Stimulated activated CD8-positive, alpha-beta memory T cell treated with anti-CD3 and anti-CD28 coated beads, Interleukin-4, amount 100 ng/mL, for 24 hours (primary cell): Measurements from ENCODE around the gene B3GAT1.
"Not testable (repeated sequence)": the region's sequence is repeated elsewhere in the genome, so short reads cannot be mapped to it uniquely, and the experiment has no call there.

Source experiments
- DNase-seq: peaks from one replicate; pipeline ENCODE4 v3.0.0-alpha.2; 2020; ENCODE audit warnings: low read depth

B3GAT1 gene

GRCh38 chr11:134412203-134413042 is at the start of gene B3GAT1:
B3GAT1 (minus strand) TSS chr11:134412242; CDS start chr11:134387659, 24,583 bp downstream.
- no peak for DNase-seq

- DNase-seq: no peak
Measured at GRCh38 chr11:134461621-134462020, 49.6 kb upstream of the B3GAT1 start.

- DNase-seq: no peak
Measured at GRCh38 chr11:134460881-134461280, 48.8 kb upstream of the B3GAT1 start.

GRCh38 chr11:134460062-134460561 is 48.1 kb upstream of the B3GAT1 start:
- DNase-seq: no peak

DNA sequence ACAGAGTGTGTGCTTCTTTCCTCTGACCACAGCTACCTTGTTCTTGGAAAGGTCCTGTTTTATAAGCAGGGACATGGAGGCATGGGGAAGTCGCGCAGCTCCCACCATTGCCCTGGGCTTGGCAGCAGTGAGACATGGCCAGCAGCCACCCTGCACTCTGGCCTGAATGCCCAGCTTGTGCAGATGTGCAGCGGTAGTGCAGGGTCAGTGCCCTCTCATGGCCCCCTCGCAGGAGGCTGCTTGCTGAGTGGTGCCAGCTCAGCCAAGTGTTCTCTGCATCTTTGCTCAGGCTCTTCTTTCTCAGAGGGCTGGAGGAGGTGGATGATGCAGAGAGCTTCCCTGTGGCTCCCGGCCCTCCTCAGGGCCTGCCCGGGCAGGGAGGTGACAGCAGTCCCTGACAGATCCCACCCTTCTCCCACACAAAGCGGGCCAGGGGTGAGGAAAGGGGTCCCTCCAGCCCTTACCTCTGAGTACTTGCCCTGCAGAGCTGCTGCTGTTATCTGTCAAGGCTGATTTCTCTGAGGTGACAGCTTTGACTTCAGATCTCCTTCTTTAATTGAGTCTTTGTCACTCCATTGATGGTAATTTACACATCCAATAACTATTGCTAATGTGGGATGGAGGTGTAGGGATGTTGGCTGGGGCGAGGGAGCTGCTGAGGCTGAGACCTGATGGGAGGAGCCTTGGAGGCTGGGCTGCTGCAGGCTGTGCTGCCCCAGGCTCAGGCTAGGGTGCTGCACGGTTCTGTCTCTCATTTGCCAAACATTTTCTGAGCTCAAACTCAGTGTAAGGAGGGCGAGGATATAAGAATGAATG is 47.4 kb upstream of the B3GAT1 start:
- no peak for DNase-seq

GRCh38 chr11:134457411-134458007 is 45.5 kb upstream of the B3GAT1 start:
- not testable (repeated sequence) for DNase-seq

DNA sequence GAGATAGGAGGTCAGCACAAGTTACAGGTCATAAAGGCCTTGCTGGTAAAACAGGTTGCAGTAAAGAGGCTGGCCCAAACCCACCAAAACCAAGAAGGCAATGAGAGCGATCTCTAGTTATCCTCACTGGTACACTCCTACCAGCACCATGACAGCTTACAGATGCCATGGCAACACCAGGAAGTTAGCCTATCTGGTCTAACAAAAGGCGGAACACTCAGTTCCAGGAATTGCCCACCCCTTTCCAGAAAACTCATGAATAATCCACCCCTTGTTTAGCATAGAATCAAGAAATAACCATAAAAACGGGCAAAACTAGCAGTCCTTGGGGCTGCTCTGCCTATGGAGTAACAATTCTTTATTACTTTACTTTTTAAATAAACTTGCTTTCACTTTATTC is 43.5 kb upstream of the B3GAT1 start:
- no peak for DNase-seq

- no peak for DNase-seq
Measured at GRCh38 chr11:134454146-134454690, 42.2 kb upstream of the B3GAT1 start.

- DNase-seq: no peak
Measured at GRCh38 chr11:134453441-134453840, 41.4 kb upstream of the B3GAT1 start.

DNA sequence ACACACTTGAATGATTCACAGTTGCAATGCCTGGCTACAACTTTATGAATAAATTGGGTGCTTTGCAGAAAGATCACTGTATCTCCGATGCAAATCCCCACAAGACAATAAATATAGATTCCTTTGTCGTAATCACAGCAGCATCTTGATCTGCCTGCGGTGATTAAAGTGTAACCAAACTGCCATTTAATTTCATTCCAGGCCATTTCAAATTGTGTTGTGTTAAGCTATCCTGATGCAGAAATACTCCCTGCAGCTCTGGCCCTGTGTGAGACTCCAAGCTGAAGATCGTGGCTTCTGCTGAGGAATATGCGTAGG is 40.8 kb upstream of the B3GAT1 start:
- no peak for DNase-seq

GRCh38 chr11:134452026-134452837 is 40.2 kb upstream of the B3GAT1 start:
- no peak for DNase-seq

DNA sequence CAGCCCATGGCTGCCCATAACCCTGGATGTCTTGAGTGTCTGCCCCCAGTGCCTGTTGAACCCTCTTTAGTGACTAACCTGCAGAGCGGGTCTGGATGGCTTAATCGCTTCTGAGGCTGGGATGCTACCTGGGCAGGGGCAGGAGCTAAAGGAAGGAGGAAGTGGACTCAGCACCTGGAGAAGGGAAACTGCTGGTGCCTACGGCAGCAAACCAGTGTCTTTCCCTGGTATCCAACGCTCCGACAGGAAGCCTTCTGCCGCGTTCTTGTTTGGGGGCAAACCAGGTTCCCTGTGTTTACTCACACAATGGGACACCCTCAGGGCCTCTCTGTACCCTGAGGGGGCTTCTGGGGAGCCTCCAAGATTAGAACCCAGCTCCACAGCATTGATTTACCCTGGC is 38.1 kb upstream of the B3GAT1 start:
- DNase-seq: no peak

GRCh38 chr11:134449713-134450112 is 37.7 kb upstream of the B3GAT1 start:
- DNase-seq: no peak

GRCh38 chr11:134449051-134449450 is 37.0 kb upstream of the B3GAT1 start:
- no peak for DNase-seq

DNA sequence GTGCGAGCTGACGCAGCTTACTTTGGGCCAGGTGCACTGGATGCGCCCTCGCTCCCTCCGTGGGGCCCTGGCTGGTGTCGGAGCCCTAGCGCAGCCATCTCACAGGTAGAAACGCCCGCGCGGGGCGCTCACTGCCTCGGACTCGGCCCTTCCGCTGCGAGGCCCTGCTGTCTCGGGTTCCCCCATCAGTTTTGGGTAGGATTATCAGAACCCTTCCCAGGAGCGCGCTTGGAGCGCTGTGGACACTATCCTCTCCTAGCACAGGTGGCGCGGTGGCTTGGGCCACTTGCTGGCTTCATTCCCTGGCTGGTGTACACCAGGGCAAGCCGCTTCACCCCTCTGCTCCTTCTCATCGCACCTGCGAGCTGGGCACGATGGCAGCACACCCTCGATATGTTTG is 35.7 kb upstream of the B3GAT1 start:
- DNase-seq: no peak

DNA sequence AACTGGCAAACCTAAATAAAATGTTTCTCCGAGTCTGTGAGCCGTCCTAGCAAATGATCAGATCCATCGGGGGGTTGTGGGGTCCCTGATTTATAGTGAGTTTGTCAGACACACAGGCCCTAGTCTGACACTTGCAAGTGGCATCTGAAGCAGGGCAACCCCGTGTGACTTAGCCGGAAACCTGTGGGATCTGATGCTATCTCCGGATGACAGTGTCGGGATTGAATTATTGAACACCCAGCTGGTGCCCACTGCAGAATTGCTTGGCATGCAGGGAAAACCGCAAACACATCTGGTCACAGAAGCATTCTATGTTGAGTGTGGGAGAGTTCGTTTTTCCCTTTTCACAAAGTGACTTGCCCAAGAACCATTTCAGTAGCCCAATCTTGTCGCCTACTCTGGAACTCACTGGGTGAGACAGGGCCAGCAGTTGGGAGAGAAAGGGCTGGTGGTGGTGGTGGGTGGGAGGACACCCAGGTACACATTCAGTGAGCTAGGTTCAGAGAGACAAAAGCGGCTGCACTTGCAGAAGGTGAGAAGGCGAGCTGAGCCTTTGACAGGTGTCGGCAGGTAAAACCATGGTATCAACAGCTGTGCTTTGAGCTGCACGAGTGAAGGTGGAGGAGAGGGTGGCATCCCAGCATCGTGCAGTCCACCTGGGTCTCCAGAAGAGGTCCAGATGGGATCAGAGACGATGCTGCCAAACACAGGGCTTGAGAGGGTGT is 33.7 kb upstream of the B3GAT1 start:
- DNase-seq: no peak

DNA sequence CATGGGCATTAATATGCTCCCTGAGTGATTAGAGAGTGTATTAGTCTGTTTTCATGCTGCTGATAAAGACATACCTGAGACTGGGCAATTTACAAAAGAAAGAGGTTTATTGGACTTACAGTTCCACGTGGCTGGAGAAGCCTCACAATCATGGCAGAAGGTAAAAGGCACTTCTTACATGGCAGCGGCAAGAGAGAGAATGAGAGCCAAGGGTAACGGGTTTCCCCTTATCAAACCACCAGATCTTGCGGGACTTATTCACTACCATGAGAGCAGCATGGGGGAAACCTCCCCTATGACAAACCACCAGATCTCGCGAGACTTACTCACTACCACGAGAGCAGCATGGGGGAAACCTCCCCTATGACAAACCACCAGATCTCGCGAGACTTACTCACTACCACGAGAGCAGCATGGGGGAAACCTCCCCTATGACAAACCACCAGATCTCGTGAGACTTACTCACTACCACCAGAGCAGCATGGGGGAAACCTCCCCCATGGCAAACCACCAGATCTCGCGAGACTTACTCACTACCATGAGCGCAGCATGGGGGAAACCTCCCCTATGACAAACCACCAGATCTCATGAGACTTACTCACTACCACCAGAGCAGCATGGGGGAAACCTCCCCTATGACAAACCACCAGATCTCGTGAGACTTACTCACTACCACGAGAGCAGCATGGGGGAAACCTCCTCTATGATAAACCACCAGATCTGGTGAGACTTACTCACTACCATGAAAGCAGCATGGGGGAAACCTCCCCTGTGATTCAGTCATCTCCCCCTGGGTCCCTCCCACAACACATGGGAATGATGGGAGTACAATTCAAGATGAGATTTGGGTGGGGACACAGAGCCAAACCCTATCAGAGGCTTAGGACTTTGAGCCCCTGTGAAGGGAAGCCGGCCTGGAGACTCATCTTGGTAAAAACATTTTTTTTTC is 32.4 kb upstream of the B3GAT1 start:
- DNase-seq: not testable (repeated sequence)

GRCh38 chr11:134443246-134443645 is 31.2 kb upstream of the B3GAT1 start:
- no peak for DNase-seq

GRCh38 chr11:134442246-134442645 is 30.2 kb upstream of the B3GAT1 start:
- no peak for DNase-seq

GRCh38 chr11:134441706-134442105 is 29.7 kb upstream of the B3GAT1 start:
- DNase-seq: no peak
